Testis (tissue), 2 donors: Measurements from ENCODE around the gene CAMKMT.

Source experiments
- CTCF ChIP-seq, 3 experiments: fragments of 450-650 bp in 2 of 3; fragments of 200-600 bp in 1 of 3; sonication (generic) in 1 of 3; IDR thresholded peaks; one replicate each; pipeline ENCODE4 v1.5.1; 2016 to 2019; ENCODE audit warnings: antibody characterized with exemption in 3 of 3, mild to moderate bottlenecking in 2 of 3, moderate library complexity in 1 of 3
- POLR2A ChIP-seq: fragments of 450-650 bp; IDR thresholded peaks from one replicate; pipeline ENCODE4 v1.6.1; 2017; ENCODE audit warnings: antibody characterized with exemption, mild to moderate bottlenecking, moderate library complexity

GRCh38 chr2:44510246-44510645 is 148.5 kb downstream of the CAMKMT start:
- TF ChIP-seq CTCF (IDR thresholded peaks at IDR 0.05) = no peak
- no peak for TF ChIP-seq POLR2A
